ENCODE results near the gene DIPK1B.

Gene DIPK1B

DNA sequence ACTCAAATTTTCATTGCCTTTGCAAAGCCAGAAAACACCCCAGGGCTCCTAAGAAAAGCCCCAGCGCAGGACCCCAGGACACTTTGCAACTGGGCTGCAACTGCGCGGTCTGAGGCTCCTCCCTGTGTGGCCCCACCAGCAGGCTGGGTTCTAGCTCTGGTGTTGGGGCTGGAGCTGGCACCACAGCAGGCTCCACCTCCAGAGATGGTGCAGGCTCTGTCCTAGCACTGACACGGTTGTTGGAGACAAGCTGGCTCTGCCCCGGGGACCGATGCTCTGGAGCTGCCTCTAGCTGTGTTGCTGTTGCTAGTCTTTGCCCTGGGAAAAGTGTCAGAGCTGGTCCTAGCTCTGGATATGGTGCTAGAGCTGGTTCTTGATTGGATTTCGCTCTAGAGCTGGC, 16.8 kb downstream of the DIPK1B start:
- H3K4me3 ChIP-seq (ENCODE audit: control insufficient read depth, low read depth, low read length): peak overlapping the region; percentile 72
- no peak for DNase-seq (ENCODE audit: low read depth)
- no peak for TF ChIP-seq CTCF (IDR thresholded peaks at IDR 0.05; ENCODE audit: control insufficient read depth, insufficient read depth, low read depth, low read length, missing control alignments)

GRCh38 chr9:136729926-136730325, 17.6 kb downstream of the DIPK1B start:
- no peak for DNase-seq (ENCODE audit: low read depth)
- H3K4me3 ChIP-seq (ENCODE audit: control insufficient read depth, low read depth, low read length): no peak overlapping the region
- TF ChIP-seq CTCF (IDR thresholded peaks at IDR 0.05; ENCODE audit: control insufficient read depth, insufficient read depth, low read depth, low read length, missing control alignments): no peak

- no peak overlapping the region for H3K4me3 ChIP-seq (ENCODE audit: control insufficient read depth, low read depth, low read length)
- TF ChIP-seq CTCF (IDR thresholded peaks at IDR 0.05; ENCODE audit: control insufficient read depth, insufficient read depth, low read depth, low read length, missing control alignments): no peak
- no peak for DNase-seq (ENCODE audit: low read depth)
Observed at GRCh38 chr9:136732444-136733178, 20.2 kb downstream of the DIPK1B start.

DNA sequence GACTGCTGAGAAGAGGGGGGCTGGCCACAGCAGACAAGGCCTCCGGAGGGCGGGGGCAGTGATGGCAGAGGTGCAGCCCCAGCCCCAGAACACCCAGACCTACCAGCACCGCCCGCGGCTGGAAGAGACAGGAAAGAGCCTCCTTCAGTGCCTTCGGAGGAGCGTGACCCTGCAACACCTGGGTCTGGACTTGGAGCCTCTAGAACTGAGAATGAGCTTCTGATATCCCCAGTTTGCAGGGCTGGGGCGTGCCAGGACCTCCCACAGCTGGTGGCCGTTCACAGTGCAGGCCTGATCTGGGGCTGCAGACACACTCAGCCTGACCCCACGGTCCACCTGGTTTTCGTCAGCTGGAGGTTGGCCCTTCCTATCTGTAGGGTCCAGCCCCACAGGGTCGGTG, 21.2 kb downstream of the DIPK1B start:
- no peak for TF ChIP-seq CTCF (IDR thresholded peaks at IDR 0.05; ENCODE audit: control insufficient read depth, insufficient read depth, low read depth, low read length, missing control alignments)
- no peak for DNase-seq (ENCODE audit: low read depth)
- no peak overlapping the region for H3K4me3 ChIP-seq (ENCODE audit: control insufficient read depth, low read depth, low read length)

DNA sequence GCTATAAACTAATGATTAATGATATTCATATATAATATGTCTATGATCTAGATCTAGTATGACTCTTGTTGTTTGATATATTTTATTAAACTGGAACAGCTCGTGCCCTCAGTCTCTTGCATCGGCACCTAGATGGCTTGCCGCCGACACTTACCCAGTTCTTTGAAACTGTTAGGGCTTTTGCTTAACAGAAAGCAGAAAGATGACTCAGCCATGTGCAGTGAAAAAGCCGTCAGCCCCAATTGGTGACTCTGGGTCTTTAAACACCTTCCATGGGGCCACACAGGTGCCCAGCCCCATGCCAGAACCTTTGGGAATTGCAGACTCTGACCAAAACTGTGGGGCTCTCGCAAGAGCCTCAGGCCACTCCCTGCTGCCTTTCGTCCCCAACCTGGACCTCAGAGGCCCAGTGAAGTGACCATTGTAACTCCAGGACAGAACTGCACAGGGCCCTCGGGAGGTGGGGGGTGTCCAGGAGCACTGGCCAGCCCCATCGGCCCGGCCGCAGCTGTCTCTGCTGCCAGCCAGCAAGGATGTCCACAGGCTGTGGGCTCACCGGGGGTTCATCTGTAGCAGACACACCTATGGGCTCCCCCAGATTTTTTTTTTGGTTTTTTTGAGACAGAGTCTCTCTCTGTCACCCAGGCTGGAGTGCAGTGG, 22.6 kb downstream of the DIPK1B start:
- no peak for DNase-seq (ENCODE audit: low read depth)
- H3K4me3 ChIP-seq (ENCODE audit: control insufficient read depth, low read depth, low read length): no peak overlapping the region
- TF ChIP-seq CTCF (IDR thresholded peaks at IDR 0.05; ENCODE audit: control insufficient read depth, insufficient read depth, low read depth, low read length, missing control alignments): no peak

DNA sequence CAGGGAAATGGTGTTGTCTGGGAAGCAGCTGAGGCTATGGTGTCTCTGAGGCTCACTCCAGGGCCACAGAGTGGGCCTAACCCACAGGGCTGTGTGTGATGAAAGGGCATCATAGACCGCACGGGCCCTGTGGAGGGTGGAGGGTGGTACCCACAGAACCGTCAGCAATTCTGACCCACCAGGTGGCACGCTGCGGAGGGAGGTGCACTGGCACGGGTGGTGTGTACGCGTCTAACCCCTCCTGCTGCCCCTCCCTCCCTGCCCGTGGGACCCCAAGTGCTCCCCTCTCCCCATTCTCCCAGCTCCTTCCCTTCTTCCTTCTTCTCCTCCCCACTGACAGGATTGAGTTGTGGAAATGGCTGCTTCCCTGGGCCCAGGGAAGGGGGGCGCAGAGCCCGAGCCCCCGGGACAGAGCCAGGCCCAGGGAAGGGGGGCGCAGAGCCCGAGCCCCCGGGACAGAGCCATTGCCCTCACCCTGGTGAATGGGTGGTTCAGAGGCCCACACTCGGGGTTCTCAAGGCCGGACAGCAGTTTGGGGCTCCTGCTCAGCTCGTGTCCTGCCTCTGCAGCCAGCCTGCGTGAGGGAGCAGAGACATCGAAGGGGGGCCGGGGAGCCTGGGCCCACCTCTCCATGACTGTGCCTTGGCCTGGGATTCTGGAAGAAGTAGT, 23.6 kb downstream of the DIPK1B start:
- DNase-seq (ENCODE audit: low read depth): no peak
- no peak overlapping the region for H3K4me3 ChIP-seq (ENCODE audit: control insufficient read depth, low read depth, low read length)
- no peak for TF ChIP-seq CTCF (IDR thresholded peaks at IDR 0.05; ENCODE audit: control insufficient read depth, insufficient read depth, low read depth, low read length, missing control alignments)
